Calu3 (cell line): ENCODE data around the gene DGUOK. TPM values are rescaled to one million over a fixed set of nuclear protein-coding genes. Genes with fewer than 3 reads are reported as not detected.

ENCODE experiments used
- BruUV-seq: library from RNA; stranded (reverse); fragments of 400-500 nt; replicated peaks from 2 replicates; lab custom pipeline; 2021; lab: Mats Ljungman, UMichigan
- CTCF ChIA-PET: fragments of 300-600 bp; sonication (Branson Sonifier 250); formaldehyde crosslinking; loops from one replicate; lab custom pipeline; 2022; ENCODE audit warnings: antibody characterized with exemption; lab: Charles Lee
- DNase-seq: peaks from one replicate; pipeline ENCODE4 v3.0.0; 2022
- H3K27ac Mint-ChIP-seq: one replicate; pipeline ENCODE4 v1.8.0; 2022; ENCODE audit warnings: mixed read lengths; ENCODE audit not compliant: unreplicated experiment
- H3K27me3 Mint-ChIP-seq: one replicate; pipeline ENCODE4 v1.8.0; 2022; ENCODE audit warnings: mixed read lengths; ENCODE audit not compliant: unreplicated experiment
- H3K36me3 Mint-ChIP-seq: one replicate; pipeline ENCODE4 v1.8.0; 2022; ENCODE audit warnings: mild to moderate bottlenecking, moderate library complexity, mixed read lengths; ENCODE audit not compliant: insufficient read depth, unreplicated experiment
- H3K4me1 Mint-ChIP-seq: one replicate; pipeline ENCODE4 v1.8.0; 2022; ENCODE audit warnings: mild to moderate bottlenecking, low read depth, mixed read lengths; ENCODE audit not compliant: unreplicated experiment
- H3K4me3 Mint-ChIP-seq: one replicate; pipeline ENCODE4 v1.8.0; 2022; ENCODE audit warnings: mild to moderate bottlenecking, low read depth, moderate library complexity, mixed read lengths; ENCODE audit not compliant: unreplicated experiment
- H3K9me3 Mint-ChIP-seq: one replicate; pipeline ENCODE4 v1.8.0; 2022; ENCODE audit warnings: low read depth, mixed read lengths; ENCODE audit not compliant: unreplicated experiment
- intact Hi-C: fragments of 100-400 bp; cut with micrococcal nuclease; formaldehyde crosslinking; loops from one replicate; pipeline ENCODE4 v1.10.0; 2022; ENCODE audit not compliant: unreplicated experiment
- total RNA-seq: library from RNA; stranded (reverse); gene quantifications from 2 replicates; pipeline ENCODE4 v1.2.3, GENCODE V29; 2022
- TF ChIP-seq, protein P1 (sequence below): fragments of 200-600 bp; IDR thresholded peaks from one replicate; pipeline ENCODE4 v1.8.0; 2022; ENCODE audit warnings: antibody characterized with exemption; ENCODE audit not compliant: unreplicated experiment

Gene DGUOK
- total RNA-seq, 1 experiment from 2014 or later, result 78.6 TPM

GRCh38 chr2:73925033-73925704 is 1.5 kb upstream of the DGUOK start:
- DNase-seq, result no peak
- no TSS peak for BruUV-seq

GRCh38 chr2:73925853-73926492 is 707 bp upstream of the DGUOK start:
- DNase-seq, result peak; percentile 84
- Mint-ChIP-seq H3K36me3 (peaks cover 39% of the 10 kb centered on the region), H3K9me3 (no peaks in the 10 kb centered on the region), H3K4me3 (peak overlapping the region; percentile 68), H3K27me3 (no peaks in the 10 kb centered on the region), H3K4me1 (peaks cover 35% of the 10 kb centered on the region), H3K27ac (peak overlapping the region; percentile 82)
- BruUV-seq, result TSS peak; percentile 86
- intact Hi-C loops, result loop anchor here (1.0 kb wide), 1 partner anchor 57 kb away; no protein-coding TSS in a partner anchor
- TF ChIP-seq, protein P1, sequence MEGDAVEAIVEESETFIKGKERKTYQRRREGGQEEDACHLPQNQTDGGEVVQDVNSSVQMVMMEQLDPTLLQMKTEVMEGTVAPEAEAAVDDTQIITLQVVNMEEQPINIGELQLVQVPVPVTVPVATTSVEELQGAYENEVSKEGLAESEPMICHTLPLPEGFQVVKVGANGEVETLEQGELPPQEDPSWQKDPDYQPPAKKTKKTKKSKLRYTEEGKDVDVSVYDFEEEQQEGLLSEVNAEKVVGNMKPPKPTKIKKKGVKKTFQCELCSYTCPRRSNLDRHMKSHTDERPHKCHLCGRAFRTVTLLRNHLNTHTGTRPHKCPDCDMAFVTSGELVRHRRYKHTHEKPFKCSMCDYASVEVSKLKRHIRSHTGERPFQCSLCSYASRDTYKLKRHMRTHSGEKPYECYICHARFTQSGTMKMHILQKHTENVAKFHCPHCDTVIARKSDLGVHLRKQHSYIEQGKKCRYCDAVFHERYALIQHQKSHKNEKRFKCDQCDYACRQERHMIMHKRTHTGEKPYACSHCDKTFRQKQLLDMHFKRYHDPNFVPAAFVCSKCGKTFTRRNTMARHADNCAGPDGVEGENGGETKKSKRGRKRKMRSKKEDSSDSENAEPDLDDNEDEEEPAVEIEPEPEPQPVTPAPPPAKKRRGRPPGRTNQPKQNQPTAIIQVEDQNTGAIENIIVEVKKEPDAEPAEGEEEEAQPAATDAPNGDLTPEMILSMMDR, result no peak
- CTCF ChIA-PET, result interaction anchor here (0.6 to 1.4 kb wide), 3 partner anchors 12 to 61 kb away, joined by 4 to 6 read pairs (median 5); no protein-coding TSS in a partner anchor

More at GRCh38 chr2:73925033-73925704, 1.5 kb upstream of the DGUOK start:
- TF ChIP-seq, protein P1, result no peak
- intact Hi-C loops, result no loop called here
- H3K36me3 Mint-ChIP-seq, result peaks cover 39% of the 10 kb centered on the region
- H3K9me3 Mint-ChIP-seq, result no peaks in the 10 kb centered on the region
- no peak overlapping the region for H3K4me3 Mint-ChIP-seq
- peak overlapping the region; percentile 82 for H3K27ac Mint-ChIP-seq
- CTCF ChIA-PET, result interaction anchor here (0.6 to 1.4 kb wide), 3 partner anchors 11 to 62 kb away, joined by 4 to 6 read pairs (median 5); no protein-coding TSS in a partner anchor
- no peaks in the 10 kb centered on the region for H3K27me3 Mint-ChIP-seq
- peaks cover 27% of the 10 kb centered on the region for H3K4me1 Mint-ChIP-seq

- Mint-ChIP-seq H3K4me1 (peaks cover 49% of the 10 kb centered on the region), H3K27me3 (no peaks in the 10 kb centered on the region), H3K36me3 (peaks cover 48% of the 10 kb centered on the region), H3K4me3 (peak overlapping the region; percentile 68), H3K27ac (peak overlapping the region; percentile 91), H3K9me3 (no peaks in the 10 kb centered on the region)
- DNase-seq, result no peak
- CTCF ChIA-PET, result no interaction called here
- BruUV-seq, result TSS peak; percentile 82
- intact Hi-C loops, result no loop called here
- TF ChIP-seq, protein P1, result no peak
These were observed 664 bp downstream of the DGUOK start for GRCh38 chr2:73927344-73927743.

DNA sequence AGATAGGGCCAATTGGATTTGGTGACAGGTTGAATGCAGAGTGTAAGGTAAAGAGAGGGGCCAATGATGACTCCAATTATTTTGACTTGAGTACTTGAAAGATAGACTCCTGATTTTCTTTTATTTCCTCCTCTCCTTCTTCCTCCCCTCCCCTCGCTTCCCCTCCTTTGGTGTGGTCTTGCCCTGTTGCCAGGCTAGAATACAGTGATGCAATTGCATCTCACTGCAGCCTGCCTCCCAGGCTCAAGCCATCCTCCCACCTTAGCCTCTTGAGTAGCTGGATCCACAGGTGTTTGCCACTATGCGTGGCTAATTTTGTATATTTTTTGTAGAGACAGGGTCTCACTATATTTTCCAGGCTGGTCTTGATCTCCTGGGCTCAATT is 2.3 kb downstream of the DGUOK start:
- H3K4me3 Mint-ChIP-seq, result peak overlapping the region; percentile 68
- peaks cover 51% of the 10 kb centered on the region for H3K4me1 Mint-ChIP-seq
- CTCF ChIA-PET, result no interaction called here
- BruUV-seq, result no TSS peak
- H3K9me3 Mint-ChIP-seq, result no peaks in the 10 kb centered on the region
- DNase-seq, result peak; percentile 41
- peaks cover 59% of the 10 kb centered on the region for H3K36me3 Mint-ChIP-seq
- intact Hi-C loops, result no loop called here
- H3K27ac Mint-ChIP-seq, result peak overlapping the region; percentile 91
- H3K27me3 Mint-ChIP-seq, result no peaks in the 10 kb centered on the region
- TF ChIP-seq, protein P1, result no peak
